Mononuclear cell (primary cell): Measurements from ENCODE around the gene WNK4. TPM values are rescaled to one million over a fixed set of nuclear protein-coding genes. Genes with fewer than 3 reads are reported as not detected.

Experiments used
- H3K27me3 ChIP-seq: 2 replicates; pipeline ENCODE4 v1.6.0; 2011; ENCODE audit warnings: low read length, control low read depth; ENCODE audit not compliant: insufficient read depth
- H3K4me1 ChIP-seq: 2 replicates; pipeline ENCODE4 v1.5.1; 2011; ENCODE audit warnings: mild to moderate bottlenecking, low read length, control low read depth; ENCODE audit not compliant: insufficient read depth
- H3K4me3 ChIP-seq: 2 replicates; pipeline ENCODE4 v1.5.1; 2011; ENCODE audit warnings: mild to moderate bottlenecking, low read length, moderate library complexity
- H3K9me3 ChIP-seq: 2 replicates; pipeline ENCODE4 v1.5.1; 2011; ENCODE audit warnings: low read depth, mild to moderate bottlenecking, control low read depth, low read length
- total RNA-seq: library from RNA; depleted of rRNA; stranded (reverse); fragments of >200 nt; gene quantifications from one replicate; pipeline ENCODE4 v1.2.3, GENCODE V29; 2012

The WNK4 gene
- total RNA-seq, 1 donor, result 0.10 TPM

DNA sequence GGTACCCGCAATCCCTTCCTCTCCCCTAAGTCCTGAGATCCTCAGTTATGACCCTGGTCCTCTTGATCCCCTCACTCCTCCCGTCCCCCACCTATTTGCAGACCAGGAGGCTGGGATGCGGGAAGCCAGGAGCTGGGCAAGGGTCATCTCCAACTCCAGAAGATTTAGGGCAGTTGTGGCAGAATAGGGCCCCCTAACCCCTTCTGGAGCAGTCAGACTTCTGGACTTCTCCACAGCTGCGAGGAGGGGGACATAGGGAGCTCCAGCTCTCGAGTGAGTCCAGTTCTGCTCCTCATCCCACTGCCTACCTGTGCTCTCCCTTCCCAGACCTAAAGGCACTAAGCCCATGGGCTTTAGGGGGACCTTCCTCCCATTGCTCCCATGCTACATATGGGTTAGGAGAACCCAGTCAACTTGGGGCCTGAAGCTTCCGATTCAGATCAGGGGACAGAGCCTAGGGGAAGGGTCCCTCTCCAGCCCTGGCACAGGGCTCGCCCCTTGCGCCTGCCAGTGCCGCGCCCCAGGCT is 1.3 kb downstream of the WNK4 start:
- Histone ChIP-seq H3K9me3 (no peaks in the 10 kb centered on the region), H3K4me1 (peaks cover 15% of the 10 kb centered on the region), H3K27me3 (peaks cover 60% of the 10 kb centered on the region), H3K4me3 (no peak overlapping the region)

DNA sequence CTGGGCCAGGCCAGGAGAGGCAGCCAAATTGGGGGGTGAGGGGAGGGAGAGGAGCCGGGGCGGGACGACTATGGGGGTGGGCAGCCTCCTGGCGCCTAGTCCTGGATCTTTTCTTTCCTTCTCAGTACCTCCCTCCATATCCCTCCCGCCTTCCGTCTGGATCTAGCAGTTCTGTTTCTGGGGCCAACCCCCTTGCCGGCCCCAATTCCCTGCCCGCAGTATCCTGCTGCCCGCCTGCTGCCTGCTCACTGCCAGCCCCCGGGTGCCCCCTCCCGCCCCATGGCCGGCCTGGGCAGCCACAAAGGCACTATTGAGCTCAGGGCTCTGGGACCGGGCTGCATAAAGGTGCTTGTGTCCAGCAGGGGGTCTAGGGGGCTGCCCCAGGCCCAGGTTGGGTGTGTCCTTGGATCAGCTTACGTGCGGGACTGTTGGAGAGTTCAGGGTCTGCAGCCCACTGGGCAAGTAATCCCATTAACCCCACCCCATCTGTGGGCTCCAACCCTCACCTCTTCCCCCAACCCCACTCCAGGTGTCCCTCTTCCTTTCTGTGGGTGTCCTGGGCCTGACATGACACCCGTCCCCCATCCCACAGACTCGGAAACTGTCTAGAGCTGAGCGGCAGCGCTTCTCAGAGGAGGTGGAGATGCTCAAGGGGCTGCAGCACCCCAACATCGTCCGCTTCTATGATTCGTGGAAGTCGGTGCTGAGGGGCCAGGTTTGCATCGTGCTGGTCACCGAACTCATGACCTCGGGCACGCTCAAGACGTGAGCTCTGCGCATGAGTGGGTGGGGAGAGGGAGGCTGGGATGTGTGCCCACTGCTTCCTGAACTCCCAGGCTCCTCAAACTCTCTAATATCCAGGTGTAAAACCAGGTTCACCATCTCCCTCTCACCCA is 2.0 kb downstream of the WNK4 start:
- H3K9me3 ChIP-seq, result no peaks in the 10 kb centered on the region
- no peak overlapping the region for H3K4me3 ChIP-seq
- H3K27me3 ChIP-seq, result peaks cover 62% of the 10 kb centered on the region
- peaks cover 15% of the 10 kb centered on the region for H3K4me1 ChIP-seq

GRCh38 chr17:42783062-42783790 is 2.8 kb downstream of the WNK4 start:
- H3K27me3 ChIP-seq, result peaks cover 62% of the 10 kb centered on the region

GRCh38 chr17:42783791-42784138 is 3.4 kb downstream of the WNK4 start:
- H3K4me1 ChIP-seq, result peaks cover 15% of the 10 kb centered on the region
- H3K9me3 ChIP-seq, result no peaks in the 10 kb centered on the region
- H3K27me3 ChIP-seq, result peaks cover 62% of the 10 kb centered on the region
- no peak overlapping the region for H3K4me3 ChIP-seq

More at GRCh38 chr17:42783062-42783790, 2.8 kb downstream of the WNK4 start:
- Histone ChIP-seq H3K9me3 (no peaks in the 10 kb centered on the region), H3K4me1 (peaks cover 15% of the 10 kb centered on the region), H3K4me3 (no peak overlapping the region)

DNA sequence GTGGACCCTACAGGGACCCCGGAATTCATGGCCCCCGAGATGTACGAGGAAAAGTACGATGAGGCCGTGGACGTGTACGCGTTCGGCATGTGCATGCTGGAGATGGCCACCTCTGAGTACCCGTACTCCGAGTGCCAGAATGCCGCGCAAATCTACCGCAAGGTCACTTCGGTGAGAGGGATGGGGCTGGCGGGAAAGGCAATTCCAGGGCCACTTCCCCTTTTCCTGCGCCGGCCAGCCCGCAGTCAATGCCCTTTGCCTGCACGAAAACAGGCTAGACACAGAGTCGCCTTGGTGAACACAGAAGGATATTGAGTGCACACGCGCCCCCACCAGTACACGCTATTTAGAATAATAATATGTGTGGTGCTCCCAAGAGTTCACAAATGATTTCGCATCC is 4.0 kb downstream of the WNK4 start:
- Histone ChIP-seq H3K9me3 (no peaks in the 10 kb centered on the region), H3K4me3 (no peak overlapping the region), H3K27me3 (peaks cover 62% of the 10 kb centered on the region), H3K4me1 (peaks cover 15% of the 10 kb centered on the region)

DNA sequence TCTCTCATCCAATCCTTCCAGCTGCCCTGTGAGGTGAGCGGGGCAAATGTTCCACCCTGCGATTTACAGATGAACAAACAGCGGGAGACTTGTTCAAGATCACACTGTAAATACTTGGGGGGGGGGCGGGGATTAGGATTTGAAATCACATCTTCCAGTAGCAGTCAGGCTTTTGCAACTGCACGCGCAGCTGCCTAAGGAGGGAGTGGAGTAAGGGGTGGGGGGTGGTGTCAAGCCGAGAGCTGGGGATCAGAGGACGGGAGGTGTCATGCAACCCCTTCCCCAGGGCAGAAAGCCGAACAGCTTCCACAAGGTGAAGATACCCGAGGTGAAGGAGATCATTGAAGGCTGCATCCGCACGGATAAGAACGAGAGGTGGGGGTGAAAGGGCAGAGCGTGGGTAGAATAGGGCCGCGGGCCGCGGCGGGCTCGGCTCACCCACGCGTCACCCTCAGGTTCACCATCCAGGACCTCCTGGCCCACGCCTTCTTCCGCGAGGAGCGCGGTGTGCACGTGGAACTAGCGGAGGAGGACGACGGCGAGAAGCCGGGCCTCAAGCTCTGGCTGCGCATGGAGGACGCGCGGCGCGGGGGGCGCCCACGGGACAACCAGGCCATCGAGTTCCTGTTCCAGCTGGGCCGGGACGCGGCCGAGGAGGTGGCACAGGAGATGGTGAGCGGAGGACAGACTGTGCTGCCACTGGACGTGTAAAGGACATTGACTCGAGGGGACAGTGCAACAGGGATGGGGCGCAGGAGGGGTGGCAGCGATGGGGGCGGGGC is 4.6 kb downstream of the WNK4 start:
- Histone ChIP-seq H3K27me3 (peaks cover 61% of the 10 kb centered on the region), H3K9me3 (no peaks in the 10 kb centered on the region), H3K4me1 (peaks cover 15% of the 10 kb centered on the region), H3K4me3 (no peak overlapping the region)

- Histone ChIP-seq H3K27me3 (peaks cover 44% of the 10 kb centered on the region), H3K9me3 (no peaks in the 10 kb centered on the region)
These were observed 6.9 kb downstream of the WNK4 start for GRCh38 chr17:42787266-42787665.

GRCh38 chr17:42791948-42792347 is 11.5 kb downstream of the WNK4 start:
- no peaks in the 10 kb centered on the region for H3K9me3 ChIP-seq
- H3K4me3 ChIP-seq, result no peak overlapping the region
- no peaks in the 10 kb centered on the region for H3K27me3 ChIP-seq
- peaks cover 1% of the 10 kb centered on the region for H3K4me1 ChIP-seq

More at GRCh38 chr17:42787266-42787665, 6.9 kb downstream of the WNK4 start:
- Histone ChIP-seq H3K4me3 (no peak overlapping the region), H3K4me1 (peaks cover 15% of the 10 kb centered on the region)

GRCh38 chr17:42792545-42792944 is 12.1 kb downstream of the WNK4 start:
- Histone ChIP-seq H3K27me3 (no peaks in the 10 kb centered on the region), H3K9me3 (no peaks in the 10 kb centered on the region), H3K4me1 (peaks cover 7% of the 10 kb centered on the region), H3K4me3 (no peak overlapping the region)

- Histone ChIP-seq H3K4me1 (peaks cover 19% of the 10 kb centered on the region), H3K9me3 (no peaks in the 10 kb centered on the region), H3K27me3 (no peaks in the 10 kb centered on the region), H3K4me3 (no peak overlapping the region)
These were observed 14.7 kb downstream of the WNK4 start for GRCh38 chr17:42795061-42795460.

GRCh38 chr17:42795465-42795864 is 15.1 kb downstream of the WNK4 start:
- Histone ChIP-seq H3K27me3 (no peaks in the 10 kb centered on the region), H3K4me1 (peaks cover 19% of the 10 kb centered on the region), H3K9me3 (no peaks in the 10 kb centered on the region), H3K4me3 (no peak overlapping the region)

GRCh38 chr17:42796066-42796758 is 15.8 kb downstream of the WNK4 start:
- no peaks in the 10 kb centered on the region for H3K9me3 ChIP-seq
- no peak overlapping the region for H3K4me3 ChIP-seq
- no peaks in the 10 kb centered on the region for H3K27me3 ChIP-seq
- peaks cover 19% of the 10 kb centered on the region for H3K4me1 ChIP-seq

DNA sequence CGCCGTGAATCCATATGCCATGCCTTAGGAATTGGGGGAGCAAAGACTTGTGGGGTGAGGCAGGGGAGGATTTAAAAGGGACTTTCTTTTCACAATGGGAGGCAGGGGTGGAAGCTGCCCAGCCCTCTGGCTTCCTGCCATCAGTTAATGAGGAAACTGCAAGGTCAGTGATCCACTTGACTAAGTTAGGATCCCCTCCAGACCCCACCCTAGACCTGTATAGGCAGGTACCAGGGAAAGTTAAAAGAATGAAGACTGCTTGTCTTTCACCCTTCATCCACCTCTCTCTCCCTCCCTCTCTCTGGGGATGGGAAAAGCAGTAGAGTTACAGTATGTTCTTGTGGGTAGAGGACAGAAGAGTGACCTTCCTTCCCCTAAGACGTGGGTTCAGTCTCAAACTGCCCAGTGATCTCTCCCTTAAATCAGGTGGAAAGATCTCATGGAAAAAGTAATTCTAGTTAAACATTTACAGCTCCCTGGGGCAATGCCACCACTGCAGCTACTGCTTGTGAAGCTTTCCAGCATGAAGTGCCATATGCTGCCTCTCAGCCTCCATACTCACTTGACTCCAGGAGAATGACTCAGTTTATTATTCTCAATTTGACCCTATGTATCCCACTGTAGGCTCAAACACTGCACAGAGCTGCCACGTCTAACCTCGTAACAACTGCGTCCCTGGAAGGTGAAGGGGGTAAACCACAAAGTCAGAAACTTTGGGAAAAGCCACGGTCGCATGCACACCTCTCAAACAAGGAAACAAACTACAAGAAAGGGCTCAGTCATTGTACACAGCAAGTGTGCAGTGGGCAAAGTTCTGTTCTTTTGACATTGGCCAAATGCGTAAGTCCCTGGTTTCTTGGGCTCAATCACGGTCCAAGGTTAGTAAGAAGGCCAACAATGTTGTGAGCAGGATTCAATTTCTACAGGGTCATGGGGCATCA is 16.9 kb downstream of the WNK4 start:
- no peaks in the 10 kb centered on the region for H3K27me3 ChIP-seq
- H3K9me3 ChIP-seq, result no peaks in the 10 kb centered on the region
- H3K4me3 ChIP-seq, result peak overlapping the region; percentile 82
- H3K4me1 ChIP-seq, result peaks cover 19% of the 10 kb centered on the region
